H1 (cell line): ENCODE measurements around the gene BCL2A1. TPM values are rescaled to one million over a fixed set of nuclear protein-coding genes. Genes with fewer than 3 reads are reported as not detected.

ENCODE experiments used
- CTCF ChIA-PET: fragments of 300-600 bp; sonication (Branson Sonifier 250); formaldehyde crosslinking; loops from one replicate; lab custom pipeline; 2021; ENCODE audit not compliant: partially characterized antibody; lab: Charles Lee
- POLR2A ChIA-PET: fragments of 300-600 bp; sonication (Branson Sonifier 250); formaldehyde crosslinking; loops from one replicate; lab custom pipeline; 2021; ENCODE audit warnings: inconsistent platforms; ENCODE audit not compliant: partially characterized antibody; lab: Charles Lee
- DNase-seq, 2 experiments: peaks; one replicate each; pipeline versions ENCODE4 v3.0.0 to v3.0.0-alpha.2; 2010 to 2022; ENCODE audit warnings: low spot score in 2 of 2, low read depth in 1 of 2, mixed read lengths in 1 of 2
- FAIRE-seq: peaks from 2 replicates; lab custom pipeline; 2011; peaks lifted over from hg19 to GRCh38; lab: Jason Lieb, UNC
- H2AFZ ChIP-seq: 2 replicates; pipeline ENCODE4 v1.8.1; 2012; ENCODE audit warnings: low read length, inconsistent platforms
- H2AK5ac ChIP-seq: 2 replicates; pipeline ENCODE4 v1.6.1; 2013; ENCODE audit warnings: low read depth, low read length
- H2BK120ac ChIP-seq: replicated peaks from 2 replicates; pipeline ENCODE3; 2013; ENCODE audit warnings: low read depth, low read length, inconsistent platforms
- H2BK12ac ChIP-seq: 2 replicates; pipeline ENCODE4 v1.6.1; 2013; ENCODE audit warnings: low read depth, low read length
- H2BK15ac ChIP-seq: 2 replicates; pipeline ENCODE4 v1.6.1; 2013; ENCODE audit warnings: low read length
- H2BK20ac ChIP-seq: 2 replicates; pipeline ENCODE4 v1.6.1; 2013; ENCODE audit warnings: low read length
- H2BK5ac ChIP-seq: 2 replicates; pipeline ENCODE4 v1.6.1; 2013; ENCODE audit warnings: low read depth, low read length
- H3K14ac ChIP-seq: 2 replicates; pipeline ENCODE4 v1.6.1; 2013; ENCODE audit warnings: inconsistent platforms; ENCODE audit not compliant: insufficient read length
- H3K18ac ChIP-seq: 2 replicates; pipeline ENCODE4 v1.6.1; 2013; ENCODE audit warnings: low read length; ENCODE audit errors: extremely low read depth
- H3K23ac ChIP-seq: 2 replicates; pipeline ENCODE4 v1.6.1; 2013; ENCODE audit warnings: inconsistent platforms; ENCODE audit not compliant: insufficient read length
- H3K23me2 ChIP-seq: 2 replicates; pipeline ENCODE4 v1.6.1; 2013; ENCODE audit warnings: low read depth, low read length
- H3K27ac ChIP-seq: 2 replicates; pipeline ENCODE4 v1.6.1; 2011; ENCODE audit warnings: low read depth, low read length, inconsistent platforms
- H3K27me3 ChIP-seq, 4 experiments: replicated peaks in 1 of 4; 1 replicate in 1 of 4; 2 replicates in 3 of 4; pipeline versions ENCODE4 v1.6.1 to v1.8.1; 2011 to 2013; ENCODE audit warnings: low read length in 3 of 4, mild to moderate bottlenecking in 3 of 4, inconsistent platforms in 2 of 4, mixed read lengths in 2 of 4, moderate library complexity in 1 of 4; ENCODE audit not compliant: control insufficient read depth in 3 of 4, insufficient read depth in 3 of 4; ENCODE audit errors: extremely low read depth in 1 of 4
- H3K36me3 ChIP-seq, 4 experiments: 2 replicates each; pipeline versions ENCODE4 v1.6.1 to v1.8.1; 2011 to 2013; ENCODE audit warnings: mild to moderate bottlenecking in 4 of 4, low read length in 3 of 4, moderate library complexity in 2 of 4, control low read depth in 1 of 4, inconsistent platforms in 1 of 4; ENCODE audit not compliant: insufficient read depth in 4 of 4, control insufficient read depth in 2 of 4
- H3K4ac ChIP-seq: replicated peaks from 2 replicates; pipeline ENCODE3; 2013; ENCODE audit warnings: low read length, low read depth, mixed read lengths, inconsistent platforms; ENCODE audit not compliant: insufficient read length
- H3K4me1 ChIP-seq, 4 experiments: replicated peaks in 1 of 4; 1 replicate in 1 of 4; 2 replicates in 3 of 4; pipeline versions ENCODE4 v1.6.1 to v1.8.1; 2011 to 2013; ENCODE audit warnings: low read length in 3 of 4, inconsistent platforms in 2 of 4, mixed read lengths in 1 of 4; ENCODE audit not compliant: insufficient read depth in 4 of 4, control insufficient read depth in 3 of 4
- H3K4me2 ChIP-seq, 2 experiments: 2 replicates each; pipeline versions ENCODE4 v1.6.1 to v1.8.1; 2011 to 2013; ENCODE audit warnings: low read depth in 2 of 2, low read length in 2 of 2, control low read depth in 1 of 2, inconsistent platforms in 1 of 2, mild to moderate bottlenecking in 1 of 2; ENCODE audit not compliant: insufficient read depth in 1 of 2
- H3K4me3 ChIP-seq, 4 experiments: fragments of 200-600, 300-600 bp in 1 of 4; sonication (generic), shearing (Covaris generic), sonication (Bioruptor Twin) in 1 of 4; 2 replicates each; pipeline versions ENCODE4 v1.5.1 to v1.8.1; 2011 to 2016; ENCODE audit warnings: low read length in 4 of 4, low read depth in 3 of 4, control low read depth in 2 of 4, inconsistent platforms in 2 of 4, mild to moderate bottlenecking in 2 of 4, mixed read lengths in 1 of 4, moderate library complexity in 1 of 4; ENCODE audit not compliant: insufficient read depth in 2 of 4; ENCODE audit errors: extremely low read depth in 1 of 4
- H3K56ac ChIP-seq: replicated peaks from 2 replicates; pipeline ENCODE3; 2013; ENCODE audit warnings: low read depth, mild to moderate bottlenecking, mixed read lengths, low read length, inconsistent platforms; ENCODE audit not compliant: insufficient read length
- H3K79me1 ChIP-seq: 2 replicates; pipeline ENCODE4 v1.6.1; 2013; ENCODE audit warnings: low read depth, low read length, control low read depth
- H3K79me2 ChIP-seq, 2 experiments: 2 replicates each; pipeline versions ENCODE4 v1.6.1 to v1.8.1; 2012 to 2013; ENCODE audit warnings: low read length in 2 of 2, mild to moderate bottlenecking in 2 of 2, inconsistent platforms in 1 of 2; ENCODE audit not compliant: insufficient read depth in 2 of 2, control insufficient read depth in 1 of 2
- H3K9ac ChIP-seq, 4 experiments: replicated peaks in 1 of 4; 1 replicate in 1 of 4; 2 replicates in 3 of 4; pipeline versions ENCODE4 v1.6.1 to v1.8.1; 2011 to 2013; ENCODE audit warnings: low read depth in 3 of 4, low read length in 3 of 4, control low read depth in 2 of 4, mild to moderate bottlenecking in 2 of 4, moderate library complexity in 2 of 4, inconsistent platforms in 1 of 4; ENCODE audit errors: extremely low read depth in 1 of 4
- H3K9me3 ChIP-seq, 2 experiments: 2 replicates each; pipeline versions ENCODE4 v1.6.1 to v1.8.1; 2012 to 2013; ENCODE audit warnings: mild to moderate bottlenecking in 2 of 2, moderate library complexity in 2 of 2, control low read depth in 1 of 2, inconsistent platforms in 1 of 2, low read depth in 1 of 2, low read length in 1 of 2, mixed read lengths in 1 of 2; ENCODE audit not compliant: insufficient read depth in 2 of 2
- H4K20me1 ChIP-seq, 2 experiments: replicated peaks in 1 of 2; 2 replicates each; pipeline versions ENCODE3 to v1.8.1; 2011 to 2013; ENCODE audit warnings: inconsistent platforms in 2 of 2, low read length in 2 of 2, mild to moderate bottlenecking in 1 of 2; ENCODE audit not compliant: insufficient read depth in 2 of 2, control insufficient read depth in 1 of 2
- H4K5ac ChIP-seq: 2 replicates; pipeline ENCODE4 v1.6.1; 2013; ENCODE audit warnings: low read length, low read depth, mixed read lengths, inconsistent platforms; ENCODE audit not compliant: insufficient read length
- H4K8ac ChIP-seq: 2 replicates; pipeline ENCODE4 v1.8.0; 2013; ENCODE audit warnings: mild to moderate bottlenecking, moderate library complexity, low read length, inconsistent platforms; ENCODE audit not compliant: insufficient read depth; ENCODE audit errors: extremely low read depth
- H4K91ac ChIP-seq: replicated peaks from 2 replicates; pipeline ENCODE3; 2013; ENCODE audit warnings: low read length, mixed read lengths, inconsistent platforms; ENCODE audit not compliant: insufficient read length
- CREB1 ChIP-seq: IDR thresholded peaks from 2 replicates; pipeline ENCODE4 v1.6.1; 2012; ENCODE audit warnings: inconsistent platforms
- E2F6 ChIP-seq: IDR thresholded peaks from 2 replicates; pipeline ENCODE4 v1.6.1; 2012; ENCODE audit warnings: inconsistent platforms
- JUND ChIP-seq: IDR thresholded peaks from 2 replicates; pipeline ENCODE4 v1.6.1; 2011; ENCODE audit warnings: mild to moderate bottlenecking, improper control_type of control experiment, low read length
- KDM4A ChIP-seq: IDR thresholded peaks from one replicate; pipeline ENCODE4 v1.7.1; 2012; ENCODE audit warnings: low read depth, mild to moderate bottlenecking, moderate library complexity, low read length, inconsistent platforms; ENCODE audit not compliant: severe bottlenecking
- SRF ChIP-seq: IDR thresholded peaks from 2 replicates; pipeline ENCODE4 v1.6.1; 2011; ENCODE audit warnings: mild to moderate bottlenecking, low read depth, low read length, moderate library complexity
- TBP ChIP-seq: IDR thresholded peaks from 2 replicates; pipeline ENCODE4 v1.6.1; 2011; ENCODE audit warnings: low read depth, low read length, improper control_type of control experiment
- WGBS, 2 experiments: shearing (Covaris generic) in 1 of 2; methylation state at CpG; one replicate each; pipeline versions ENCODE4 v1.1.6 to v1.1.7; 2013 to 2015; ENCODE audit warnings: low lambda C conversion rate in 2 of 2, mixed read lengths in 2 of 2, inconsistent platforms in 1 of 2, low coverage in 1 of 2, missing lambda C conversion rate in 1 of 2; ENCODE audit not compliant: insufficient replicate concordance in 2 of 2, insufficient coverage in 1 of 2, insufficient read length in 1 of 2; ENCODE audit errors: extremely low coverage in 1 of 2, missing lambda C conversion rate in 1 of 2; 5-methylcytosine and 5-hydroxymethylcytosine counted together
- polyA plus RNA-seq, 7 experiments: library from polyadenylated mRNA; depleted of rRNA in 3 of 7; stranded (reverse) in 5 of 7; unstranded in 2 of 7; fragments of >200 nt in 5 of 7; fragments of 200-250 nt in 2 of 7; gene quantifications; 1 replicate in 5 of 7; 2 replicates in 1 of 7; 4 replicates in 1 of 7; pipeline versions ENCODE4 v1.2.1 to v1.2.3, GENCODE V29; 2011 to 2013; ENCODE audit warnings: missing spikeins in 2 of 7, mixed read lengths in 2 of 7
- total RNA-seq: library from RNA; stranded (reverse); fragmentation: NEBNext Ultra II Directional; extraction: Animal tissue kit (Norgen Biotek cat#: 25700); gene quantifications from 2 replicates; pipeline ENCODE4 v1.2.1, GENCODE V29; 2021
- TF ChIP-seq, protein P1 (sequence below), 3 experiments: IDR thresholded peaks; 1 replicate in 2 of 3; 2 replicates in 1 of 3; pipeline versions ENCODE4 v1.5.1 to v1.6.1; 2011; ENCODE audit warnings: low read length in 3 of 3, mild to moderate bottlenecking in 3 of 3, inconsistent platforms in 2 of 3, low read depth in 1 of 3, moderate library complexity in 1 of 3; ENCODE audit not compliant: insufficient read depth in 1 of 3; ENCODE audit errors: control extremely low read depth in 1 of 3

The BCL2A1 gene
- total and polyA plus RNA-seq, 2 of the 8 experiments (the other 6 are each of a cell fraction or from before 2014, with no cell fraction given) = not detected

GRCh38 chr15:79989682-79990081 is 18.7 kb upstream of the BCL2A1 start:
- 91% methylated on average over 5 of the region's 5 CpGs; no CpG with 5 or more reads in 1 of the 2 experiments for WGBS, 2 experiments
- H3K79me1 ChIP-seq = no peaks in the 10 kb centered on the region
- no peak overlapping the region for H3K14ac ChIP-seq
- H4K5ac ChIP-seq = no peak overlapping the region
- no peaks in the 10 kb centered on the region for H3K79me2 ChIP-seq
- no peak overlapping the region for H3K18ac ChIP-seq
- H3K9me3 ChIP-seq = no peaks in the 10 kb centered on the region
- no peak overlapping the region for H3K23ac ChIP-seq
- no peak overlapping the region for H3K27ac ChIP-seq
- H3K4me3 ChIP-seq = no peak overlapping the region
- no peak overlapping the region for H2BK20ac ChIP-seq
- no peaks in the 10 kb centered on the region for H3K4me1 ChIP-seq
- no peak overlapping the region for H2BK5ac ChIP-seq
- H2AK5ac ChIP-seq = no peak overlapping the region
- H4K91ac ChIP-seq = no peak overlapping the region
- H4K20me1 ChIP-seq = no peaks in the 10 kb centered on the region
- H4K8ac ChIP-seq = no peak overlapping the region
- H3K56ac ChIP-seq = no peak overlapping the region
- H3K36me3 ChIP-seq = no peaks in the 10 kb centered on the region
- ChIA-PET CTCF (interaction anchor here (0.8 to 2.2 kb wide), 5 partner anchors 40 to 309 kb away, joined by 3 to 9 read pairs (median 3); no protein-coding TSS in a partner anchor), POLR2A (no interaction called here)
- H3K4ac ChIP-seq = no peak overlapping the region
- no peaks in the 10 kb centered on the region for H3K23me2 ChIP-seq
- no peak overlapping the region for H3K9ac ChIP-seq
- H2BK120ac ChIP-seq = no peak overlapping the region
- no peak for FAIRE-seq
- no peak overlapping the region for H2BK15ac ChIP-seq
- H2AFZ ChIP-seq = no peak overlapping the region
- H3K4me2 ChIP-seq = no peak overlapping the region
- H2BK12ac ChIP-seq = no peak overlapping the region
- DNase-seq = no peak
- H3K27me3 ChIP-seq = no peaks in the 10 kb centered on the region
- TF ChIP-seq CREB1 = no peak
- TF ChIP-seq KDM4A = no peak
- TF ChIP-seq SRF = no peak
- no peak for TF ChIP-seq TBP
- no peak for TF ChIP-seq E2F6
- no peak for TF ChIP-seq JUND
- TF ChIP-seq, protein P1, sequence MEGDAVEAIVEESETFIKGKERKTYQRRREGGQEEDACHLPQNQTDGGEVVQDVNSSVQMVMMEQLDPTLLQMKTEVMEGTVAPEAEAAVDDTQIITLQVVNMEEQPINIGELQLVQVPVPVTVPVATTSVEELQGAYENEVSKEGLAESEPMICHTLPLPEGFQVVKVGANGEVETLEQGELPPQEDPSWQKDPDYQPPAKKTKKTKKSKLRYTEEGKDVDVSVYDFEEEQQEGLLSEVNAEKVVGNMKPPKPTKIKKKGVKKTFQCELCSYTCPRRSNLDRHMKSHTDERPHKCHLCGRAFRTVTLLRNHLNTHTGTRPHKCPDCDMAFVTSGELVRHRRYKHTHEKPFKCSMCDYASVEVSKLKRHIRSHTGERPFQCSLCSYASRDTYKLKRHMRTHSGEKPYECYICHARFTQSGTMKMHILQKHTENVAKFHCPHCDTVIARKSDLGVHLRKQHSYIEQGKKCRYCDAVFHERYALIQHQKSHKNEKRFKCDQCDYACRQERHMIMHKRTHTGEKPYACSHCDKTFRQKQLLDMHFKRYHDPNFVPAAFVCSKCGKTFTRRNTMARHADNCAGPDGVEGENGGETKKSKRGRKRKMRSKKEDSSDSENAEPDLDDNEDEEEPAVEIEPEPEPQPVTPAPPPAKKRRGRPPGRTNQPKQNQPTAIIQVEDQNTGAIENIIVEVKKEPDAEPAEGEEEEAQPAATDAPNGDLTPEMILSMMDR (IDR thresholded peaks at IDR 0.05; ENCODE audit: control extremely low read depth in 1 of 3, insufficient read depth in 1 of 3, low read depth in 1 of 3, low read length in 3 of 3) = no peak
- TF ChIP-seq, all 59 proteins: peak for 0
